ENCODE measurements around the gene ZXDA.
"Not testable (repeated sequence)": the region's sequence is repeated elsewhere in the genome, so short reads cannot be mapped to it uniquely, and the experiment has no call there.

ZXDA gene

DNA sequence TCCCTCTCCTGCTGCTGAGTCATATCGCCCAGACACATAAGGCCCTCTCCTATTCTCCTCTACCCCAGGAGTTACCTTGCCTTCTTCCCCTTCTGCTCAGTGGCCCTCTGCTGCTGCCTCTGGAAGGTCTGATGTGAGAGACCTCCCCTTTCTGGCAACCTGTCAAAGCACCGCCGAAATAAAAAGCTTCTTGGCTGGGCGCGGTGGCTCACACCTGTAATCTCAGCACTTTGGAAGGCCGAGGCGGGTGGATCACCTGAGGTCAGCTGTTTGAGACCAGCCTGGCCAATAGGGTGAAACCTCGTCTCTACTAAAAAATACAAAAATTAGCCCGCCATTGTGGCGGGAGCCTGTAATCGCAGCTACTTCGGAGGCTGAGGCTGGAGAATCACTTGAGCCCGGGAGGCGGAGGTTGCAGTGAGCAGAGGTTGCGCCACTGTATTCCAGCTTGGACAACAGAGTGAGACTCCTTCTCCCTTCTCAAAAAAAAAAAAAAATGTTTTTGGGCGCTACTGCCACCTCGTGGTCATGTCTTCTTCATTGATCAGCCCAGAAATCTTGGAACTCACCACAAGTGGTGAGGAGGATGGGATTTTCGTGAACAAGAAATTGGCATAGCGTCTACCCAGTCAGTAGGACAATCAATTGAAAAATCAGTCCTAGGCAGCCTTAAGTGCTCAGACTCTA is 8.6 kb upstream of the ZXDA start:
- Histone ChIP-seq H3K27ac (ENCODE audit: low read length, poor library complexity, severe bottlenecking) (no peak overlapping the region), H4K91ac (ENCODE audit: low read length) (no peak overlapping the region)
- 89% methylated on average over 16 of the region's 19 CpGs for WGBS

GRCh38 chrX:57915680-57916079 is 5.4 kb upstream of the ZXDA start:
- H2BK12ac ChIP-seq (ENCODE audit: low read length in 2 of 2): no peak overlapping the region
- H2BK15ac ChIP-seq (ENCODE audit: low read depth, poor library complexity, severe bottlenecking): no peak overlapping the region
- no peak overlapping the region for H4K91ac ChIP-seq (ENCODE audit: low read length)
- no peak overlapping the region for H3K23ac ChIP-seq (ENCODE audit: low read length in 2 of 2)
- H4K8ac ChIP-seq (ENCODE audit: low read length): no peak overlapping the region
- no CpG with 5 or more reads among the region's 5 CpGs for WGBS
- peaks cover 0 to 25% of the 10 kb centered on the region in 2 experiments for H3K27me3 ChIP-seq (ENCODE audit: control insufficient read depth in 1 of 2, insufficient read depth in 1 of 2, low read length in 2 of 2)
- H3K18ac ChIP-seq (ENCODE audit: low read depth in 1 of 2, low read length in 2 of 2): no peak overlapping the region
- no peaks in the 10 kb centered on the region for H3K4me1 ChIP-seq (ENCODE audit: control insufficient read depth, insufficient read depth, low read depth, low read length)
- no peak overlapping the region for H2AFZ ChIP-seq (ENCODE audit: low read depth, low read length)
- no peak overlapping the region for H3K4ac ChIP-seq (ENCODE audit: low read depth in 1 of 2, low read length in 2 of 2)
- no peak overlapping the region for H3K27ac ChIP-seq (ENCODE audit: low read length, poor library complexity, severe bottlenecking)
- H3K79me1 ChIP-seq (replicated peaks; ENCODE audit: low read length, poor library complexity, severe bottlenecking): no peaks in the 10 kb centered on the region
- H2BK120ac ChIP-seq (ENCODE audit: low read depth, low read length): no peak overlapping the region
- no peak overlapping the region for H3K4me3 ChIP-seq (ENCODE audit: insufficient read depth in 1 of 2, low read depth in 1 of 2, low read length in 2 of 2)
- no peak overlapping the region for H3K4me2 ChIP-seq (ENCODE audit: low read length, poor library complexity, severe bottlenecking)
- no peak overlapping the region for H3K14ac ChIP-seq (ENCODE audit: low read length in 2 of 2)
- H2BK5ac ChIP-seq (ENCODE audit: low read depth, low read length, poor library complexity, severe bottlenecking): no peak overlapping the region
- no peaks in the 10 kb centered on the region for H3K9me3 ChIP-seq (ENCODE audit: control insufficient read depth, low read length)
- no peak for DNase-seq
- no peaks in the 10 kb centered on the region for H3K36me3 ChIP-seq (ENCODE audit: control insufficient read depth in 1 of 2, insufficient read depth in 2 of 2, low read depth in 1 of 2, low read length in 2 of 2)
- H2AK5ac ChIP-seq (ENCODE audit: low read length, severe bottlenecking): no peak overlapping the region
- no peak overlapping the region for H3K9ac ChIP-seq (ENCODE audit: low read length)

More for the DNA sequence above, 8.6 kb upstream of the ZXDA start:
- H3K4me3 ChIP-seq (ENCODE audit: insufficient read depth in 1 of 2, low read depth in 1 of 2, low read length in 2 of 2): no peak overlapping the region
- no peaks in the 10 kb centered on the region for H3K9me3 ChIP-seq (ENCODE audit: control insufficient read depth, low read length)
- no peak overlapping the region for H2AFZ ChIP-seq (ENCODE audit: low read depth, low read length)
- H2AK5ac ChIP-seq (ENCODE audit: low read length, severe bottlenecking): no peak overlapping the region
- H3K4ac ChIP-seq (ENCODE audit: low read depth in 1 of 2, low read length in 2 of 2): no peak overlapping the region
- no peak overlapping the region for H3K14ac ChIP-seq (ENCODE audit: low read length in 2 of 2)
- no peak overlapping the region for H2BK12ac ChIP-seq (ENCODE audit: low read length in 2 of 2)
- no peaks in the 10 kb centered on the region for H3K4me1 ChIP-seq (ENCODE audit: control insufficient read depth, insufficient read depth, low read depth, low read length)
- H3K4me2 ChIP-seq (ENCODE audit: low read length, poor library complexity, severe bottlenecking): no peak overlapping the region
- no peaks in the 10 kb centered on the region for H3K79me1 ChIP-seq (replicated peaks; ENCODE audit: low read length, poor library complexity, severe bottlenecking)
- H4K8ac ChIP-seq (ENCODE audit: low read length): no peak overlapping the region
- H3K18ac ChIP-seq (ENCODE audit: low read depth in 1 of 2, low read length in 2 of 2): no peak overlapping the region
- no peaks in the 10 kb centered on the region for H3K36me3 ChIP-seq (ENCODE audit: control insufficient read depth in 1 of 2, insufficient read depth in 2 of 2, low read depth in 1 of 2, low read length in 2 of 2)
- H3K27me3 ChIP-seq (ENCODE audit: control insufficient read depth in 1 of 2, insufficient read depth in 1 of 2, low read length in 2 of 2): peaks cover 0 to 48% of the 10 kb centered on the region in 2 experiments
- H3K9ac ChIP-seq (ENCODE audit: low read length): no peak overlapping the region
- peak; percentile 0 for DNase-seq
- H2BK120ac ChIP-seq (ENCODE audit: low read depth, low read length): no peak overlapping the region
- H3K23ac ChIP-seq (ENCODE audit: low read length in 2 of 2): no peak overlapping the region
- no peak overlapping the region for H2BK15ac ChIP-seq (ENCODE audit: low read depth, poor library complexity, severe bottlenecking)
- H2BK5ac ChIP-seq (ENCODE audit: low read depth, low read length, poor library complexity, severe bottlenecking): no peak overlapping the region

DNA sequence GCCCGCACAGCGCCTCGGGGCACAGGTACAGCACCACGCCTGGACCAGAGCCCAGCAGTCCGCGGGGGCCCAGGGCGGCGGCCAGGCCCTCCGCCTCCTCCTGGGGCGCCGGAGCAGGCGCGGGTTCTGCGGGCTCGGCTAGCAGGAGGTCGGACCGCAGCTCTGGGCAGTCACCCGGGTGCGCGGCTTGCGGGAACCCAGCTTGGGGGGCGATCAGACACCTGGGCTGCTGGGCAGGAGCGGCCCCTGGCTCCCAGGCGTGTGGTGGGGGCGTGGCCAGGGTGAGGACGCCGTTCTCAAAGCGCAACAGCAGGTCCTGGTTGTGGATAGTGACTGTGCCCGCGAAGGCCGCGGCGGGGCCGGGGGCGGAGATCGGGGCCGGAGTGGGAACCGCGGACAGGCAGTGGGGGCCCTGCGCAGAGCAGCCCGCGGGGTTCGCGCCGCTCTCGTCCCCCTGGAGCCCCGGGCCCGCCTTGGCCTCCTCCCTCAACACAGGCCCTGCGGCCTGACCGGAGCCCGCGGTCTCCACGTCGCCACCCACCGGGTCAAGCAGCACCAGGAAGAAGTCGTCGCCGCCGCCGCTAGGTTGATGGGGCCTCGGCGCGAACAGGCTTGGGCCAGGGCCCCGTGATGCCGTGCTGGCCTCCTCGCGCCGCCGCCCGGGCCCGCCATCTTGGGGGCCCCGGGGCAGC is 517 bp downstream of the ZXDA start:
- H2BK15ac ChIP-seq (ENCODE audit: low read depth, poor library complexity, severe bottlenecking); H3K4me1 ChIP-seq (ENCODE audit: control insufficient read depth, insufficient read depth, low read depth, low read length); H3K14ac ChIP-seq (ENCODE audit: low read length in 2 of 2); H3K4ac ChIP-seq (ENCODE audit: low read depth in 1 of 2, low read length in 2 of 2); H2BK120ac ChIP-seq (ENCODE audit: low read depth, low read length); H2BK5ac ChIP-seq (ENCODE audit: low read depth, low read length, poor library complexity, severe bottlenecking); H2BK12ac ChIP-seq (ENCODE audit: low read length in 2 of 2); H3K18ac ChIP-seq (ENCODE audit: low read depth in 1 of 2, low read length in 2 of 2); H3K79me1 ChIP-seq (replicated peaks; ENCODE audit: low read length, poor library complexity, severe bottlenecking); H3K23ac ChIP-seq (ENCODE audit: low read length in 2 of 2); H3K4me2 ChIP-seq (ENCODE audit: low read length, poor library complexity, severe bottlenecking); DNase-seq; H4K8ac ChIP-seq (ENCODE audit: low read length); H2AK5ac ChIP-seq (ENCODE audit: low read length, severe bottlenecking); H3K9me3 ChIP-seq (ENCODE audit: control insufficient read depth, low read length); H3K36me3 ChIP-seq (ENCODE audit: control insufficient read depth in 1 of 2, insufficient read depth in 2 of 2, low read depth in 1 of 2, low read length in 2 of 2); H4K91ac ChIP-seq (ENCODE audit: low read length); H2AFZ ChIP-seq (ENCODE audit: low read depth, low read length); H3K27ac ChIP-seq (ENCODE audit: low read length, poor library complexity, severe bottlenecking): not testable (repeated sequence)
- Histone ChIP-seq H3K4me3 (ENCODE audit: insufficient read depth in 1 of 2, low read depth in 1 of 2, low read length in 2 of 2) (peak overlapping the region in 1 of 2 experiments; percentile 66), H3K27me3 (ENCODE audit: control insufficient read depth in 1 of 2, insufficient read depth in 1 of 2, low read length in 2 of 2) (peaks cover 0 to 13% of the 10 kb centered on the region in 2 experiments), H3K9ac (ENCODE audit: low read length) (peak overlapping the region; percentile 89)
- WGBS: 87% methylated on average over 10 of the region's 72 CpGs

- H3K4ac ChIP-seq (ENCODE audit: low read depth in 1 of 2, low read length in 2 of 2); H3K23ac ChIP-seq (ENCODE audit: low read length in 2 of 2); H2BK12ac ChIP-seq (ENCODE audit: low read length in 2 of 2); H3K79me1 ChIP-seq (replicated peaks; ENCODE audit: low read length, poor library complexity, severe bottlenecking); H3K14ac ChIP-seq (ENCODE audit: low read length in 2 of 2); H3K27me3 ChIP-seq (ENCODE audit: control insufficient read depth in 1 of 2, insufficient read depth in 1 of 2, low read length in 2 of 2); H3K9me3 ChIP-seq (ENCODE audit: control insufficient read depth, low read length); H3K36me3 ChIP-seq (ENCODE audit: control insufficient read depth in 1 of 2, insufficient read depth in 2 of 2, low read depth in 1 of 2, low read length in 2 of 2); H4K91ac ChIP-seq (ENCODE audit: low read length); H2AK5ac ChIP-seq (ENCODE audit: low read length, severe bottlenecking); H2AFZ ChIP-seq (ENCODE audit: low read depth, low read length); H2BK5ac ChIP-seq (ENCODE audit: low read depth, low read length, poor library complexity, severe bottlenecking); H3K4me1 ChIP-seq (ENCODE audit: control insufficient read depth, insufficient read depth, low read depth, low read length); H3K18ac ChIP-seq (ENCODE audit: low read depth in 1 of 2, low read length in 2 of 2); H3K27ac ChIP-seq (ENCODE audit: low read length, poor library complexity, severe bottlenecking); H2BK15ac ChIP-seq (ENCODE audit: low read depth, poor library complexity, severe bottlenecking); H2BK120ac ChIP-seq (ENCODE audit: low read depth, low read length); H4K8ac ChIP-seq (ENCODE audit: low read length); DNase-seq; H3K4me2 ChIP-seq (ENCODE audit: low read length, poor library complexity, severe bottlenecking): not testable (repeated sequence)
- Histone ChIP-seq H3K9ac (ENCODE audit: low read length) (peak overlapping the region; percentile 89), H3K4me3 (ENCODE audit: insufficient read depth in 1 of 2, low read depth in 1 of 2, low read length in 2 of 2) (peak overlapping the region in 1 of 2 experiments; percentile 66)
- 92% methylated on average over 18 of the region's 28 CpGs for WGBS
These were observed 1.2 kb downstream of the ZXDA start for GRCh38 chrX:57908972-57909594.

Data from mesenchymal stem cell (in vitro differentiated cells and primary cell).